ENCODE results near the gene NANOS2. TPM values are rescaled to one million over a fixed set of nuclear protein-coding genes. Genes with fewer than 3 reads are reported as not detected.

NANOS2 gene
- total and polyA plus RNA-seq, 2 of the 13 experiments (the other 11 are each of a cell fraction or from before 2014, with no cell fraction given) = not detected

DNA sequence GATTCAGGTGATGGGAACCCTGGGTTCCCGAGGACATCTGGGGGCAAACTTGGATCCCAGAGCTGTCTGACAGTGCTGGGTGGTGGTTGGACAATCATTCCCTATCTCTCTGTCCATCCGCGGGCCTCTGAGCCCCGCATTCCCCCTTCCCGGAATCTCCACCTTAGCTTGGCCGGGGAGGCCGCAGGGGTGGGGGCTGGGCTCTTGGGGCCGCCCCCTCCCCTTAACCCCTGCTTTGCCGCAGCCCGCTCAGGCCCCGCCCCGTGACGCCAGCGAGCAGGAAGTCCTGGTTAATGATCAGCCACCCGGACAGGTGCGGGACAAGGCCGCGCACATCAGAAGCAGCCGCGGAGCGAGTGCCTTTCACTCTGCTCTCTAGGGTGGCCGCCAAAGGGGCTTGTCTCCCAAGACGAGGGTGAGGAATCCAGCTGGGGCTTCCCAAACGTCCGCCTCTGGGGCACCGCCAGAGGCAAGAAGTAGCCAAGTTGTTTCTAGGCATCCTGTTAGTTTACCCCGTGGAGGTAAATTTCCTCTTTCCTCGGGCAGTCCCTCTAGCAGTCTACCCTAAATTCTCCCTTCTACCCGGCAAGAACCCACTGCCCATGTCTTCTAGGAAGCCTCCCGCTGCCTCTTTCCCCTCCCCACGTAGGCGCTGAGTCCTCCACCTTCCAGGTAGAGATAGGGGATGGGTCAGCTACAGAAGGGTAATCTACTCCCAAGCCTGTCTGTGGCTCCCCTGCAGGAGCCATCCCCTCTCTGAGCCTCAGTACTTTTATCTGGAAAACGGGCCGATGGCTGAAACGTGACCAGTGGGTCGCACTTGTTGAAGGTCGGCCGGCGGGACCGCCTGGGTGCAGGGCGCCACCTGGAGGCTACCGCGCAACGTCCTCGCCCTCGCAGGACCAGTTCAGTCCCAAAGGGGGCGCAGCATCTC, 31.7 kb downstream of the NANOS2 start (continued):
- TF ChIP-seq, protein P1, sequence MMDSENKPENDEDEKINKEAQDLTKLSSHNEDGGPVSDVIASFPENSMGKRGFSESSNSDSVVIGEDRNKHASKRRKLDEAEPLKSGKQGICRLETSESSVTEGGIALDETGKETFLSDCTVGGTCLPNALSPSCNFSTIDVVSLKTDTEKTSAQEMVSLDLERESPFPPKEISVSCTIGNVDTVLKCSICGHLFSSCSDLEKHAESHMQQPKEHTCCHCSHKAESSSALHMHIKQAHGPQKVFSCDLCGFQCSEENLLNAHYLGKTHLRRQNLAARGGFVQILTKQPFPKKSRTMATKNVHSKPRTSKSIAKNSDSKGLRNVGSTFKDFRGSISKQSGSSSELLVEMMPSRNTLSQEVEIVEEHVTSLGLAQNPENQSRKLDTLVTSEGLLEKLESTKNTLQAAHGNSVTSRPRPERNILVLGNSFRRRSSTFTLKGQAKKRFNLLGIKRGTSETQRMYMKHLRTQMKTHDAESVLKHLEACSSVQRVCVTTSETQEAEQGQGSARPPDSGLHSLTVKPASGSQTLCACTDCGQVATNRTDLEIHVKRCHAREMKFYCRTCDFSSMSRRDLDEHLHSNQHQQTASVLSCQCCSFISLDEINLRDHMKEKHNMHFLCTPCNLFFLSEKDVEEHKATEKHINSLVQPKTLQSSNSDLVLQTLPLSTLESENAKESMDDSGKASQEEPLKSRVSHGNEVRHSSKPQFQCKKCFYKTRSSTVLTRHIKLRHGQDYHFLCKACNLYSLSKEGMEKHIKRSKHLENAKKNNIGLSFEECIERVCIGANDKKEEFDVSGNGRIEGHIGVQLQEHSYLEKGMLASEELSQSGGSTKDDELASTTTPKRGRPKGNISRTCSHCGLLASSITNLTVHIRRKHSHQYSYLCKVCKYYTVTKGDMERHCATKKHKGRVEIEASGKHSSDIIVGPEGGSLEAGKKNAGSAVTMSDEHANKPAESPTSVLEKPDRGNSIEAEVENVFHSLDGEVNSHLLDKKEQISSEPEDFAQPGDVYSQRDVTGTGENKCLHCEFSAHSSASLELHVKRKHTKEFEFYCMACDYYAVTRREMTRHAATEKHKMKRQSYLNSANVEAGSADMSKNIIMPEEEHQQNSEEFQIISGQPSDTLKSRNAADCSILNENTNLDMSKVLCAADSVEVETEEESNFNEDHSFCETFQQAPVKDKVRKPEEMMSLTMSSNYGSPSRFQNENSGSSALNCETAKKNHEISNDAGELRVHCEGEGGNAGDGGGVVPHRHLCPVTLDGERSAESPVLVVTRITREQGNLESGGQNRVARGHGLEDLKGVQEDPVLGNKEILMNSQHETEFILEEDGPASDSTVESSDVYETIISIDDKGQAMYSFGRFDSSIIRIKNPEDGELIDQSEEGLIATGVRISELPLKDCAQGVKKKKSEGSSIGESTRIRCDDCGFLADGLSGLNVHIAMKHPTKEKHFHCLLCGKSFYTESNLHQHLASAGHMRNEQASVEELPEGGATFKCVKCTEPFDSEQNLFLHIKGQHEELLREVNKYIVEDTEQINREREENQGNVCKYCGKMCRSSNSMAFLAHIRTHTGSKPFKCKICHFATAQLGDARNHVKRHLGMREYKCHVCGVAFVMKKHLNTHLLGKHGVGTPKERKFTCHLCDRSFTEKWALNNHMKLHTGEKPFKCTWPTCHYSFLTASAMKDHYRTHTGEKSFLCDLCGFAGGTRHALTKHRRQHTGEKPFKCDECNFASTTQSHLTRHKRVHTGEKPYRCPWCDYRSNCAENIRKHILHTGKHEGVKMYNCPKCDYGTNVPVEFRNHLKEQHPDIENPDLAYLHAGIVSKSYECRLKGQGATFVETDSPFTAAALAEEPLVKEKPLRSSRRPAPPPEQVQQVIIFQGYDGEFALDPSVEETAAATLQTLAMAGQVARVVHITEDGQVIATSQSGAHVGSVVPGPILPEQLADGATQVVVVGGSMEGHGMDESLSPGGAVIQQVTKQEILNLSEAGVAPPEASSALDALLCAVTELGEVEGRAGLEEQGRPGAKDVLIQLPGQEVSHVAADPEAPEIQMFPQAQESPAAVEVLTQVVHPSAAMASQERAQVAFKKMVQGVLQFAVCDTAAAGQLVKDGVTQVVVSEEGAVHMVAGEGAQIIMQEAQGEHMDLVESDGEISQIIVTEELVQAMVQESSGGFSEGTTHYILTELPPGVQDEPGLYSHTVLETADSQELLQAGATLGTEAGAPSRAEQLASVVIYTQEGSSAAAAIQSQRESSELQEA (CRISPR knock-in tag; IDR thresholded peaks at IDR 0.05; ENCODE audit: not compliant biosample characterization) = peak; percentile 66
- 0 out of 2 replicates have a peak, but pooled peaks have one; percentile 59 for TF ChIP-seq TSC22D2 (CRISPR knock-in tag; IDR thresholded peaks at IDR 0.05; ENCODE audit: borderline replicate concordance)
- TF ChIP-seq FOXJ3 (CRISPR knock-in tag; IDR thresholded peaks at IDR 0.05; ENCODE audit: borderline replicate concordance) = no peak; the same call in 1 of the 2 replicates
- TF ChIP-seq, protein P2, sequence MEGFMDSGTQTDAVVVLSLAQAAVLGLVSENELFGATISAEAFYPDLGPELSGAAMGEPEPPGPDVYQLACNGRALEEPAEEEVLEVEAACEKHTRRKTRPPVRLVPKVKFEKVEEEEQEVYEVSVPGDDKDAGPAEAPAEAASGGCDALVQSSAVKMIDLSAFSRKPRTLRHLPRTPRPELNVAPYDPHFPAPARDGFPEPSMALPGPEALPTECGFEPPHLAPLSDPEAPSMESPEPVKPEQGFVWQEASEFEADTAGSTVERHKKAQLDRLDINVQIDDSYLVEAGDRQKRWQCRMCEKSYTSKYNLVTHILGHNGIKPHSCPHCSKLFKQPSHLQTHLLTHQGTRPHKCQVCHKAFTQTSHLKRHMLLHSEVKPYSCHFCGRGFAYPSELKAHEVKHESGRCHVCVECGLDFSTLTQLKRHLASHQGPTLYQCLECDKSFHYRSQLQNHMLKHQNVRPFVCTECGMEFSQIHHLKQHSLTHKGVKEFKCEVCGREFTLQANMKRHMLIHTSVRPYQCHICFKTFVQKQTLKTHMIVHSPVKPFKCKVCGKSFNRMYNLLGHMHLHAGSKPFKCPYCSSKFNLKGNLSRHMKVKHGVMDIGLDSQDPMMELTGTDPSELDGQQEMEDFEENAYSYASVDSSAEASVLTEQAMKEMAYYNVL (CRISPR knock-in tag; IDR thresholded peaks at IDR 0.05; ENCODE audit: borderline replicate concordance) = no peak; the same call in none of the 2 replicates
- TF ChIP-seq ZNF841 (CRISPR knock-in tag; IDR thresholded peaks at IDR 0.05; ENCODE audit: borderline replicate concordance) = no peak
- no peak; the same call in 1 of the 2 replicates for TF ChIP-seq ZNF709 (CRISPR knock-in tag; IDR thresholded peaks at IDR 0.05)
- peak; percentile 66; the same call in 1 of the 2 replicates for TF ChIP-seq PCBP1 (IDR thresholded peaks at IDR 0.05; ENCODE audit: borderline replicate concordance, low read depth, low read length)
- TF ChIP-seq PPARG (CRISPR knock-in tag; conservative IDR thresholded peaks at IDR 0.05) = peak; percentile 75; the same call in 1 of the 2 replicates
- TF ChIP-seq ZNF180 (CRISPR knock-in tag; IDR thresholded peaks at IDR 0.05; ENCODE audit: borderline replicate concordance, low read depth) = no peak
- 0 out of 2 replicates have a peak, but pooled peaks have one; percentile 13 for TF ChIP-seq NFYB (CRISPR knock-in tag; IDR thresholded peaks at IDR 0.05)
- TF ChIP-seq, protein P3, sequence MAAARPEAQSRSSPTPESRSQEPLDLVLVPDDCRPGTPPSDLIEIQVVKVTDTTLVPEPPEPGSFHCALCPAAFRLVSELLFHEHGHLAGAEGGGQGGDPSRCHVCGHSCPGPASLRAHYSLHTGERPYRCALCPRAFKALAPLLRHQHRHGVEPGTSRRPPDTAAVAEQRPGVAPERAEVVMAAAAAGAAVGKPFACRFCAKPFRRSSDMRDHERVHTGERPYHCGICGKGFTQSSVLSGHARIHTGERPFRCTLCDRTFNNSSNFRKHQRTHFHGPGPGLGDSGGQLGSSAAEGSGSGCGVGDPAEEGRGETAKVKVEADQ (CRISPR knock-in tag; IDR thresholded peaks at IDR 0.05; ENCODE audit: borderline replicate concordance) = peak; percentile 83; the same call in 1 of the 2 replicates
- TF ChIP-seq ZNF883 (CRISPR knock-in tag; IDR thresholded peaks at IDR 0.05; ENCODE audit: not compliant biosample characterization) = peak; percentile 36
- no peak for TF ChIP-seq MTF1 (CRISPR knock-in tag; IDR thresholded peaks at IDR 0.05)
- TF ChIP-seq ZNF432 (CRISPR knock-in tag; IDR thresholded peaks at IDR 0.05; ENCODE audit: borderline replicate concordance) = no peak
- TF ChIP-seq SATB2 (CRISPR knock-in tag; IDR thresholded peaks at IDR 0.05) = no peak
- peak; percentile 56; the same call in 1 of the 2 replicates for TF ChIP-seq ZNF274 (CRISPR knock-in tag; IDR thresholded peaks at IDR 0.05)
- TF ChIP-seq BRCA1 (CRISPR knock-in tag; IDR thresholded peaks at IDR 0.05) = peak; percentile 25; the same call in 1 of the 2 replicates

Data from HepG2 (cell line).